Measurements from ENCODE around the gene FDX1. TPM values are rescaled to one million over a fixed set of nuclear protein-coding genes. Genes with fewer than 3 reads are reported as not detected.
"Not testable (repeated sequence)": the region's sequence is repeated elsewhere in the genome, so short reads cannot be mapped to it uniquely, and the experiment has no call there.

The FDX1 gene
- polyA plus RNA-seq (2011; rRNA removed): 2.0 and 4.0 TPM in 2 replicates
- 0.87 and 1.4 TPM in 2 replicates for polyA minus RNA-seq (2011; rRNA and poly(A)+ RNA removed)

DNA sequence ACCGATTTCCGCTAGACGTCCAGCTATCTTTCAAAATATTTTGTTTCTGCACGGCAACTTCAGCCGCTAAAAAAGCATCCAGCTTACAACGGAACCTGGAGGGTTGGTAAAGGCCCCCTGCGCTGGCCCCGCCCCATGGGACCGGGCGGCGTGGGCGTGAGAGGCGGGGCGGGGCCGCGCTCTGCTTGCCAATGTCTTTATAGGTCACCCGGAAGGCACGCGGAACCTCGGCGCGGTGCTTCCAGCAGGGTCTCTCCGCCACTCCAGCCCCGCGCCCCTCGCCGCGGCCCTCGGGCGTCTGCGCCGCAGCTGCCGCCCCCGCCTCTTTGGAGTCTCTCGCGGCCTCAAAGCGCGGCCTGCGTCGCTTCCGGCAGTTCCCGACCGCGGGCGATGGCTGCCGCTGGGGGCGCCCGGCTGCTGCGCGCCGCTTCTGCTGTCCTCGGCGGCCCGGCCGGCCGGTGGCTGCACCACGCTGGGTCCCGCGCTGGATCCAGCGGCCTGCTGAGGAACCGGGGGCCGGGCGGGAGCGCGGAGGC lies at the start of gene FDX1:
TSS of gene FDX1 (plus strand) at position 218 of the 536 bp plus-strand sequence. CDS start at position 391, 173 bp downstream.
- H3K27me3 ChIP-seq (ENCODE audit: control insufficient read depth, insufficient read depth, low read length): no peaks in the 10 kb centered on the region
- ChIA-PET CTCF (interaction anchor here (0.9 to 8.9 kb wide), 8 partner anchors 15 to 702 kb away, joined by 3 to 88 read pairs (median 4); no protein-coding TSS in a partner anchor), POLR2A (no interaction called here)
- no peak for TF ChIP-seq CTCF (IDR thresholded peaks at IDR 0.05; ENCODE audit: insufficient read depth, low read depth, low read length)
- H3K4me3 ChIP-seq (ENCODE audit: low read depth, low read length): peak within 1 kb of the TSS; percentile 78
- no peak for DNase-seq (ENCODE audit: low read depth)
- H3K36me3 ChIP-seq (ENCODE audit: control insufficient read depth, insufficient read depth, low read length): no peaks in the 10 kb centered on the region

GRCh38 chr11:110380836-110381622 lies 48.7 kb upstream of the FDX1 start:
- POLR2A ChIA-PET: no interaction called here
- CTCF ChIA-PET: interaction anchor here (1.7 kb wide), 1 partner anchor 180 kb away, joined by 9 read pairs; no protein-coding TSS in a partner anchor
- DNase-seq (ENCODE audit: low read depth): no peak

GRCh38 chr11:110388231-110388630 lies 41.5 kb upstream of the FDX1 start:
- CTCF ChIA-PET; H3K36me3 ChIP-seq (ENCODE audit: control insufficient read depth, insufficient read depth, low read length); H3K4me3 ChIP-seq (ENCODE audit: low read depth, low read length); POLR2A ChIA-PET; DNase-seq (ENCODE audit: low read depth); H3K27me3 ChIP-seq (ENCODE audit: control insufficient read depth, insufficient read depth, low read length): not testable (repeated sequence)

More at GRCh38 chr11:110380836-110381622, 48.7 kb upstream of the FDX1 start:
- Histone ChIP-seq H3K4me3 (ENCODE audit: low read depth, low read length) (no peak overlapping the region), H3K27me3 (ENCODE audit: control insufficient read depth, insufficient read depth, low read length) (no peaks in the 10 kb centered on the region), H3K36me3 (ENCODE audit: control insufficient read depth, insufficient read depth, low read length) (no peaks in the 10 kb centered on the region)
- TF ChIP-seq CTCF (IDR thresholded peaks at IDR 0.05; ENCODE audit: insufficient read depth, low read depth, low read length): no peak

DNA sequence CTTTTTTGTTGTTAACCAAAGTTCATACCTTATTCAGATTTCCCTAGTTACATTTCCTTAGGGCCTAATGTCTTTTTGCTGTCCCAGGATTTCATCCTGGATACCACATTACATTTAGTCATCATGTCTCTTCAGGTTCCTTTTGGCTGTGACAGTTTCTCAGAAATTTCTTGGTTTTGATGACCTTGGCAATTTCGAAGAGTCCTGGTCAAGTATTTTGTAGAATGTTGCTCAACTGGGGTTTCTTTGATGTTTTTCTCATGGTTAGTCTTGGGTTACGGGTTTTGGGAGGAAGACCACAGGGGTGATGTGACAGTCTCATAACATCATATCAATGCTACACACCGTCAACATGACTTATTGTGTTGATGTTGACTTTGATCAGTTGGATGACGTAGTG lies 39.8 kb upstream of the FDX1 start:
- Histone ChIP-seq H3K36me3 (ENCODE audit: control insufficient read depth, insufficient read depth, low read length) (no peaks in the 10 kb centered on the region), H3K27me3 (ENCODE audit: control insufficient read depth, insufficient read depth, low read length) (no peaks in the 10 kb centered on the region), H3K4me3 (ENCODE audit: low read depth, low read length) (no peak overlapping the region)
- CTCF ChIA-PET: interaction anchor here (0.6 kb wide), 1 partner anchor 1951 kb away, joined by 3 read pairs; no protein-coding TSS in a partner anchor
- POLR2A ChIA-PET: no interaction called here
- no peak for TF ChIP-seq CTCF (IDR thresholded peaks at IDR 0.05; ENCODE audit: insufficient read depth, low read depth, low read length)
- no peak for DNase-seq (ENCODE audit: low read depth)

- CTCF ChIA-PET: interaction anchor here (1.0 kb wide), 1 partner anchor 39 kb away, joined by 4 read pairs; no protein-coding TSS in a partner anchor
- DNase-seq (ENCODE audit: low read depth): no peak
Observed at GRCh38 chr11:110392056-110392455, 37.7 kb upstream of the FDX1 start.

GRCh38 chr11:110397668-110398286 lies 32.0 kb upstream of the FDX1 start:
- CTCF ChIA-PET: interaction anchor here (0.9 to 1.1 kb wide), 2 partner anchors 12 to 196 kb away, joined by 3 to 4 read pairs; no protein-coding TSS in a partner anchor
- POLR2A ChIA-PET; H3K27me3 ChIP-seq (ENCODE audit: control insufficient read depth, insufficient read depth, low read length); H3K36me3 ChIP-seq (ENCODE audit: control insufficient read depth, insufficient read depth, low read length); H3K4me3 ChIP-seq (ENCODE audit: low read depth, low read length); DNase-seq (ENCODE audit: low read depth): not testable (repeated sequence)

More at GRCh38 chr11:110392056-110392455, 37.7 kb upstream of the FDX1 start:
- no peak for TF ChIP-seq CTCF (IDR thresholded peaks at IDR 0.05; ENCODE audit: insufficient read depth, low read depth, low read length)
- Histone ChIP-seq H3K4me3 (ENCODE audit: low read depth, low read length) (no peak overlapping the region), H3K36me3 (ENCODE audit: control insufficient read depth, insufficient read depth, low read length) (no peaks in the 10 kb centered on the region), H3K27me3 (ENCODE audit: control insufficient read depth, insufficient read depth, low read length) (no peaks in the 10 kb centered on the region)
- POLR2A ChIA-PET: no interaction called here

DNA sequence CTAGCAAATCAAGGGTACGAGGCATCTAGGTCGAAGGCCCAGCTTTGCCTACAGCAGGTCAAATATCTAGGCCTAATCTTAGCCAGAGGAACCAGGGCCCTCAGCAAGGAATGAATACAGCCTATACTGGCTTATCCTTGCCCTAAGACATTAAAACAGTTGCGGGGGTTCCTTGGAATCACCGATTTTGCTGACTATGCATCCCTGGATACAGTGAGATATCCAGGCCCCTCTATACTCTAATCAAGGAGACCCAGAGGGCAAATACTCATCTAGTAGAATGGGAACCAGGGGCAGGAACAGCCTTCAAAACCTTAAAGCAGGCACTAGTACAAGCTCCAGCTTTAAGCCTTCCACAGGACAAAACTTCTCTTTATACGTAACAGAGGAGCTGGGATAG lies 26.2 kb upstream of the FDX1 start:
- H3K27me3 ChIP-seq (ENCODE audit: control insufficient read depth, insufficient read depth, low read length); DNase-seq (ENCODE audit: low read depth); POLR2A ChIA-PET; CTCF ChIA-PET; H3K4me3 ChIP-seq (ENCODE audit: low read depth, low read length); H3K36me3 ChIP-seq (ENCODE audit: control insufficient read depth, insufficient read depth, low read length): not testable (repeated sequence)

- H3K27me3 ChIP-seq (ENCODE audit: control insufficient read depth, insufficient read depth, low read length); POLR2A ChIA-PET; H3K4me3 ChIP-seq (ENCODE audit: low read depth, low read length); CTCF ChIA-PET; H3K36me3 ChIP-seq (ENCODE audit: control insufficient read depth, insufficient read depth, low read length); DNase-seq (ENCODE audit: low read depth): not testable (repeated sequence)
Observed at GRCh38 chr11:110405636-110406035, 24.1 kb upstream of the FDX1 start.

All from BJ (cell line).